ENCODE data around the gene ASPDH. TPM values are rescaled to one million over a fixed set of nuclear protein-coding genes. Genes with fewer than 3 reads are reported as not detected.
A peak's percentile ranks its signal among the peaks of the same experiment; 100 is the strongest.
"Not testable (repeated sequence)": the region's sequence is repeated elsewhere in the genome, so short reads cannot be mapped to it uniquely, and the experiment has no call there.

Gene ASPDH
- total RNA-seq, 1 donor from 2014 or later: not detected

GRCh38 chr19:50478901-50479715, 34.6 kb downstream of the ASPDH start:
- no peak for DNase-seq (ENCODE audit: low spot score)

GRCh38 chr19:50477751-50478515, 35.8 kb downstream of the ASPDH start:
- DNase-seq (ENCODE audit: low spot score): no peak

- DNase-seq (ENCODE audit: low spot score): no peak
Measured at GRCh38 chr19:50476907-50477238, 36.8 kb downstream of the ASPDH start.

- DNase-seq (ENCODE audit: low spot score): peak; percentile 92
Measured at GRCh38 chr19:50476224-50476906, 37.3 kb downstream of the ASPDH start, which contains the start of the genes EMC10 and GARIN5A. Gene EMC10, plus strand, starts transcription at chr19:50476507. Its CDS starts 38 bp downstream, at chr19:50476545. Gene GARIN5A, minus strand, starts transcription at chr19:50476848. Its CDS starts 460 bp downstream, at chr19:50476388.

GRCh38 chr19:50475736-50476223, 37.9 kb downstream of the ASPDH start:
- no peak for DNase-seq (ENCODE audit: low spot score)

- no peak for DNase-seq (ENCODE audit: low spot score)
Measured at GRCh38 chr19:50475101-50475568, 38.6 kb downstream of the ASPDH start.

GRCh38 chr19:50473336-50473735, 40.4 kb downstream of the ASPDH start:
- not testable (repeated sequence) for DNase-seq (ENCODE audit: low spot score)

GRCh38 chr19:50468818-50469217, 44.9 kb downstream of the ASPDH start:
- DNase-seq (ENCODE audit: low spot score): no peak

GRCh38 chr19:50467566-50467965, 46.1 kb downstream of the ASPDH start:
- DNase-seq (ENCODE audit: low spot score): no peak

GRCh38 chr19:50466706-50467039, 47.0 kb downstream of the ASPDH start:
- DNase-seq (ENCODE audit: low spot score): no peak

GRCh38 chr19:50465986-50466705, 47.6 kb downstream of the ASPDH start:
- no peak for DNase-seq (ENCODE audit: low spot score)

- no peak for DNase-seq (ENCODE audit: low spot score)
Measured at GRCh38 chr19:50465000-50465399, 48.7 kb downstream of the ASPDH start.

GRCh38 chr19:50464348-50464747, 49.4 kb downstream of the ASPDH start:
- no peak for DNase-seq (ENCODE audit: low spot score)

GRCh38 chr19:50462970-50463369, 50.7 kb downstream of the ASPDH start:
- no peak for DNase-seq (ENCODE audit: low spot score)

Other genes starting within 250 kb of the ASPDH start
- gene KCNC3, start 184.5 kb downstream of the ASPDH start, total RNA-seq (ENCODE audit: insufficient read depth, low replicate concordance): 0.48 TPM
- 1.2 TPM for gene NAPSA, start 148.3 kb downstream of the ASPDH start, total RNA-seq (ENCODE audit: insufficient read depth, low replicate concordance)
- 46.2 TPM for gene NR1H2, start 137.5 kb downstream of the ASPDH start, total RNA-seq (ENCODE audit: insufficient read depth, low replicate concordance)
- gene POLD1, start 129.6 kb downstream of the ASPDH start, total RNA-seq (ENCODE audit: insufficient read depth, low replicate concordance): 7.2 TPM
- 0.72 TPM for gene SPIB, start 95.0 kb downstream of the ASPDH start, total RNA-seq (ENCODE audit: insufficient read depth, low replicate concordance)
- not detected for gene MYBPC2, start 81.0 kb downstream of the ASPDH start, total RNA-seq (ENCODE audit: insufficient read depth, low replicate concordance)
- 37.1 TPM for gene EMC10, start 37.4 kb downstream of the ASPDH start, total RNA-seq (ENCODE audit: insufficient read depth, low replicate concordance)
- not detected for gene GARIN5A, start 37.1 kb downstream of the ASPDH start, total RNA-seq (ENCODE audit: insufficient read depth, low replicate concordance)
- 20.5 TPM for gene JOSD2, start 2.7 kb downstream of the ASPDH start, total RNA-seq (ENCODE audit: insufficient read depth, low replicate concordance)
- 35.9 TPM for gene LRRC4B, start 54.5 kb upstream of the ASPDH start, total RNA-seq (ENCODE audit: insufficient read depth, low replicate concordance)
- 0.48 TPM for gene SYT3, start 126.0 kb upstream of the ASPDH start, total RNA-seq (ENCODE audit: insufficient read depth, low replicate concordance)
- gene C19orf81, start 135.5 kb upstream of the ASPDH start, total RNA-seq (ENCODE audit: insufficient read depth, low replicate concordance): not detected
- 0.72 TPM for gene SHANK1, start 205.9 kb upstream of the ASPDH start, total RNA-seq (ENCODE audit: insufficient read depth, low replicate concordance)
- gene CLEC11A, start 209.5 kb upstream of the ASPDH start, total RNA-seq (ENCODE audit: insufficient read depth, low replicate concordance): 65.5 TPM

All from umbilical cord (tissue), 2 donors.